NOMO-1 treated with dmso at 0.1 percent for 144 hours (cell line): ENCODE measurements around the gene RFPL2.
A peak's percentile ranks its signal among the peaks of the same experiment; 100 is the strongest.
"Not testable (repeated sequence)": the region's sequence is repeated elsewhere in the genome, so short reads cannot be mapped to it uniquely, and the experiment has no call there.

Experiments used
- DNase-seq: peaks from one replicate; lab custom pipeline; 2025; ENCODE audit not compliant: unreplicated experiment; lab: John Stamatoyannopoulos, UW

Gene RFPL2

DNA sequence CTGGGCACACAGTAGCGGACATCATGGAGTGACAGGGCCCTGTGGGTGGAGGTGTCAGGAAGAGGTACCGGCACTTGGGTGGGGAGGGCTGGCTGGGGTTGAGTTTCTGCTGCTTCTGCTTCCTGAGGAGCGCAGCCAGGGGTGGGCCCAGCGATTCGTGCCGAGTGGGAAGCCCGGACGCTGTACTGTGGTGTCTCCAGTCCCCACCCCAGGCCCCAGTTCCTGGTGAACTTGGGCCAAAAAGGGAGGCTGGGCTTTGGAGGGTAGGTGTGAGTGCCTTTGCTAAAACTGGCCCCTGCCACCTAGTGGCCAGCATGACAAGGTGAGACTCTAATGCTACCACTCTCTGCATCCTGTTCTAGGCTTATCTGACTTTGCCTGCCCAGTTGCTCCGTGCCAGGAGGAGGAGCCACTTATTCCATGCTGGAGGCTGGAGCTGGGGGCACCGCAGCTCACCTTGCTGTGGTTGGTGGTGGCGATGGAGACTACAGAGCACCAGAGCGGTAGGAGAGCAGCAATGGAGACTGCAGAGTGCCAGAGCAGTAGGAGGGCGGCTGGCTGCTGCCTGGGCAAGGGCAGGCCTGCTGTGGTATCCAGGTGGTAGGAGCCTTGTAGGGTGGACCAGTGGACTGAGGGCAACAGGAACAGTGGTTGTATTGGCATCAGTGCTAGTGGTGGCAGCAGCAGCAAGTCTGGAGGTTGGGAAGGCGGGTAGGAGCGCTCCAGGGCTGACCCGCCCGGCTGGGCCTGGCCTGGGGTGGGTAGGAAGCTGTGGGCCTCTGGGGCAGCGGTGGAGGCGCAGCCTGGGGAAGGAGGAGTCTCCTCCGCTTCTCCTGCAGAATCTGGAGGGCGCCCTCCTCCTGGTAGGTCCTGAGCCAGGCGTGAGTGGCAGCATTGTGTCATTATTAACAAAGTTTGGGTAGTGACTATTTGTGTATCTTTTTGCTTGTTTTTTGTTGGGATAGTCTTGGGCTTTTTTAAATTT, 2.2 kb upstream of the RFPL2 start:
- DNase-seq: peak; percentile 53

DNA sequence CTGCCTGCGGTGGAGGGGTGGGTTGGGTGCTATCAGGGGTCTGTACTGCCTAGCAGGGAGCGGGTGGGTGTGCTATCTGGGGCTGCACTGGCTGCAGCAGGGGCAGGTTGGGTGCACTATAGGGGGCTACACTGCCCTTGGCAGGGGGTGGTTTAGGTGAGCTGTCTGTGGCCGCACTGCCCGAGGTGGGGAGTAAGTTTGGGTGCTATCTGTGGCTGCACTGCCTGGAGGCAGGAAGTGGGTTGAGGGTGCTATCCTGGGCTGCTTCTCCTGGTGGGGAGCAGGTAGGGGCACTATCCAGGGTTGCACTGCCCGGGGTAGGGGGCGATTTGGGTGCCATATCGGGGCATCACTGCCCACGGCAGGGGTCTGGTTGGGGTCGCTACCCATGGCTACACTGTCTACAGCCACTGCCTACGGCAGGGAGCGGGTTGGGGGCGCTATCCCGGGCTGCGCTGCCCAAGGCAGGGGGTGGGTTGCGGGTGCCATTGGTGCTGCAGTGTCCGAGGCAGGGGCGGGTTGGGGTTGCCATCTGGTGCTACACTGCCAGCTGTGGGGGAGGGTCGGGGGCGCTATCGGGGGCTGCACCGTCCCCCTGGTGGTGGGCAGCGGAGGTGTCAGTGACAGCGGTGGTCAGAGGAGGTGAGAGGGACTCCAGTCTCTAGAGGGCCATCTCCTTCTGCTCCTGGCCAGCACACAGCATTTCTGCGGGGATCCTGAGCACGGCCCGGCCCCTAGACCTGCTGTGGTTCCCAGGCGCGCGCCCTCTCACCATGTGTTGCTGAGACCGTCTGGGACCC, 1.3 kb upstream of the RFPL2 start:
- DNase-seq: no peak

DNA sequence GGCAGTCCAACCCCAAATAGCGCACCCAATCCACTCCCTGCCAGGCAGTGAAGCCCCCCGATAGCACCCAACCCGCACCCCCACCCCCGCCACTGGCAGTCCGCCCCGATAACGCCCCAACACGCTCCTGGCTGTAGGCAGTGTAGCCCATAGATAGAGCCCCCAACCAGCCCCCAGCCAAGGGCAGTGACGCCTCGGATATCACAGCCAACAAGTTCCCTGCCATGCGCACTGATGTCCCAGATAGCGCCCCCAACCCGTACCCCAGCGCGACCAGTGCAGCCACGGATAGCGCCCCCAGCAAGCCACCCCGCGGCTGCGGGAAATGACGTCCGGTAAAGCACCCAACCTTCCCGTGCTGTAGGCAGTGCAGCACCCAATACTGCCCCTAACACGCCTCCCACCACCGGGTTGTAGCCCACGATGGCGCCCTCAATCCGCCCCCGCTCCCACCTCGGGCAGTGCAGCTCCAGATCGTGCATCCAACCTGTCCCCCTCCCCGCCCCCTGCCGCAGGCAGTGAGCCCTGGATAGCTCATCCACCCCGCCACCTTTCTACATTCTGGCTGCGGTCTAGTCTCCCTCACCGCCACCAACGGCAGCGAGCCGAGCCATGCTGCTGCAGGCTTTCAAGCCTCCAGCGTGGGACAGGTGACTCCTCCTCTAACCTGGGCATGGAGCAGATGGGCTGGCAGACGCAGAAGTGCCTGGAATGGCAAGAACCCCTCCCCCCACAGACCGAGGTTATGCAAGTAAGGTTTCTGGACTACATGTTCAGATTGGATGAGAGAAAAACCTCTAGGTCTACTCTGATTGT, 625 bp downstream of the RFPL2 start:
- DNase-seq: no peak

DNA sequence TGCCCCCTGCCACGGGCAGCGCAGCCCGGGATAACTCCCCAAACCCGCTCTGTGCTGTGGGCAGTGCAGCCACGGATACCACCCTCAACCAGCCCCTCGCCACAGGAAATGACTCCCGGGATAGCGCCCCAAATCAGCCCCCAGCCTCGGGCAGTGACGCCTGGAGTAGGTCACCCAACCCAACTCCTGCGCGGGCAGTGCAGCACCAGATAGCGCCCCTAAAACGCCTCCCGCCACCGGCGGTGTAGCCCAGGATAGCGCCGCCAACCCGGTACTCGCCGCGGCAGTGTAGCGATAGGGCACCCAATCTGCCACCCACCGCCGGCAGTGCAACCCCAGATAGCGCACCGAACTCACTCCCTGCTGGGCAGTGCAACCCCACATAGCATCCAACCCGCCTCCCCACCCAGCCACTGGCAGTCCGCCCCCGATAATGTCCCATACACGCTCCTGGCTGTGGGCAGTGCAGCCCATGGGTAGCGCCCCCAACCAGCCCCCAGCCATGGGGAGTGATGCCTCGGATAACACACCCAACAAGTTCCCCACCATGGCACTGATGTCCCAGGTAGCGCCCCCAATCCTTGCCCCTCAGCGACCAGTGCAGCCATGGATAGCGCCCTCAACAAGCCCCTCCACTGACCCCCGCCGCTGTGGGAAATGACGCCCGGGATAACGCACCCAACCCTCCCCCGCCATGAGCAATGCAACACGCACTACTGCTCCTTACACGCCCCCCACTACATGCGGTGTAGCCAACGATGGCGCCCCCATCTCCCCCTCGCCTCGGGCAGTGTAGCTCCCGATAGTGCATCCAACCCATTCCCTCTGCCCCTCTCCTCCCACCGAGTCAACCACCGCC, 1.5 kb downstream of the RFPL2 start:
- no peak for DNase-seq

DNA sequence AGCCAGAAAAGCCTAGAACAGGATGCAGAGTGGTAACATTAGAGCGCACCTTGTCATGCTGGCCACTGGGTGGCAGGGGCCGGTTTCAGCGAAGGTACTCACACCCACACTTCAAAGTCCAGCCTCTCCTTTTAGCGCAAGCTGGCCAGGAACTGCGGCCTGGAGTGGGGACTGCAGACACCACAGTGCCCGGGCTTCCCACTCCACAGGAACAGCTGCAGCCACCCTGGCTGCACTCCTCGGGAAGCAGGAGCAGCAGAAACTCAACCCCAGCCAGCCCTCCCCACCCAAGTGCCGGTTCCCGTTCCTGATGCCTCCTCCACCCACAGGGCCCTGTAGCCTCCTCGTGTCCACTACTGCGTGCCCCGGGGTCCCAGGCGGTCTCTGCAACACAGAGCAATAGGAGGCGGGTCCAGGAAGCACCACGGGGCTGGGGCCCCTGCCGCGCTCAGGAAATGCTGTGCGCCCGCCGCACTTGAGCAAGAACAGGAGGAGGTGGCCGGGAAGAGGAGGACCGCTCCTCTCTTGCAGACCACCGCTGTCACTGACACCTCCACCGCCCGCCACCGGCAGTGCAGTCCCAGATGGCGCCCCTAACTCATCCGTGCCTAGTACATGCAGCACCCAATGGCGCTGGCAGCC, 2.2 kb downstream of the RFPL2 start:
- peak; percentile 57 for DNase-seq

DNA sequence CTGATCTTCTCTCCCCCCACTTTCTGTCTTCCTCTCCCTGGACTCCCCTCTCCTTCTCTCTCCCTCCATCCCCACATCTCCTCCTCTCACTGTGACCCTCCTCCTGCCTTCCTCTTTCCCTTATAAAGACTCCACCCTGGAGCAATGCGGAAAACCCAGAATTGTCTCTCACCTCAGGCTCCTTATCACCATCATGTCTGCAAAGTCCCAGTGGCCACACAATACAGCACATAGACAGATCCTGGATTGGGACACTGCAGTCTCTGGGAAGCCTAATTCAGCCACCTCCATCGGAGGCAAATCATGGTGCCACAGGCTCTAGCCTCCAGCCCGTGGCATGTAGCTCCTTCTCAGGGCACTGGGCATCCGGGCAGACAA, 2.7 kb downstream of the RFPL2 start:
- no peak for DNase-seq

DNA sequence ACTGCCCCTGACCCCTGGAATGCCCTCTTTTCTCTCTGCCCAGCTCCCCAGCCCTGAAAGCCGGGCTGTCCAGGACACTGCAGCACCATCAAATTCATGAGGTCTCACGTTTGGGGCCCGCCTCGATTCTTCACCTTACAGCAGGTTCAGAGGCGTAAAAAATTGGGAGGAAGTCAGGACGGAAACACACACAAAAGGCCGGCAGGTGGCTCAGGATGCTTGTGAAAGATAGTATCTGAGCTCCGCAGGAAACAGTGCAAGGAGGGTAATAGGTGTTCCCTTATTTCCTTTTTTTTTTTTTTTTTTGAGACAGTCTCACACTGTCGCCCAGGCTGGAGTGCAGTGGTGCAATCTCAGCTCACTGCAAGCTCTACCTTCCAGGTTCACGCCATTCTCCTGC, 4.1 kb downstream of the RFPL2 start:
- no peak for DNase-seq

DNA sequence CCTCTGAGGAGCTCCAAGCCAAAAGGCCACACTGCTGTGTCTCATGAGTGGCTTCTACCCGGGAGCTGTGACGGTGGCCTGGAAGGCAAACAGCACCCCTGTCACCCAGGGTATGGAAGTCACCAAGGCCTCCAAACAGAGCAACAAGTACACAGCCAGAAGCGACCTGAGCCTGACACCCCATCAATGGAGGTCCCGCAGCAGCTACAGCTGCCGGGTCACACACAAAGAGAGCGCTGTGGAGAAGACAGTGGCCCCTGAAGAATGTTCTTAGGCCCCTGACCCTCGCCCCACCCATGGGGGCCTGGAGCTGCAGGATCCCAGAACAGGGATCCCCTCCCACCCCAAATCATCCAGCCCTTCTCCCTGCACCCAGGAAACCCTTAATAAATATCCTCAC, 4.9 kb downstream of the RFPL2 start:
- no peak for DNase-seq

DNA sequence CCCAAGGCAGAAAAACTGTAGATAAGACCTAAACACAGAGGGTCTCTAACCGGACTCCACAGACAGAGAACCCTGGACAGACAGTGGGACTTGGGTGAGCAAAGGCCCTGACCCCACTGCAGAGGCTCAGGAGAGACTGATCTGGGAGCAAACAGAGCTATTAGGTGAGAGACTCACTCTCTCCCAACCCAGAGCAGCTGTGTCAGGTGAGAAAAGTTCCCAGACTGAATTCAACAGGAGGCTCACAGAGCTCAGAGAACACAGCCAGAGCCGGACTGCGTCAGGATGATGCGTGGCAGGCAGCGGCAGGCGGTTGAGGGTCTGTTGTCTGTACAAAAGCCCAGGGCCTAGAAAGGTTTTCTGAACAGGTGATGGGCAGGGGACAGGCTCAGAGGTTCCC, 5.5 kb downstream of the RFPL2 start:
- no peak for DNase-seq

DNA sequence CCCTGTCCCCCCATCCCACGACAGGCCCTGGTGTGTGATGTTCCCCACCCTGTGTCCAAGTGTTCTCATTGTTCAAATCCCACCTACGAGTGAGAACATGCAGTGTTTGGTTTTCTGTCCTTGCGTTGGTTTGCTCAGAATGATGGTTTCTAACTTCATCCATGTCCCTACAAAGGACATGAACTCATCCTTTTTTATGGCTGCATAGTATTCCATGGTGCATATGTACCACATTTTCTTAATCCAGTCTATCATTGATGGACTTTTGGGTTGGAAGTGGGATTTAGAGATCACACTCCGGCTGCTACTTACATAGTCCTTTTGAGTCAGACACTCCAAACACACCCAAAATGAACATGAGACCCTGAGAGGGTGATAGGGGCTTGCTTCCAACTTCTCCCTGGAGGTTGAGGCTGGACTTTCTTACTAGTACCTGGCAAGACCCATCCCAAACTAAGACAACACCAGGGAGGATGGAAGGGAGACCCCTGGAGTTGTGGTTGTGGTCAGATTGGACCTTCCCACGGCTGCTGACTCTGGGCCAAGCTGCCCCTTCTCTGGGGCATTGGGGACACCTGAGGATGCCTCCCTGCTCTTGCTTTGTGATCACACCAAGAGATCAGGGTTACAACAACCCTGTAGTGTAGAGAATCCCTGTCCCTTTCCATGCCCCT, 7.2 kb downstream of the RFPL2 start:
- not testable (repeated sequence) for DNase-seq

DNA sequence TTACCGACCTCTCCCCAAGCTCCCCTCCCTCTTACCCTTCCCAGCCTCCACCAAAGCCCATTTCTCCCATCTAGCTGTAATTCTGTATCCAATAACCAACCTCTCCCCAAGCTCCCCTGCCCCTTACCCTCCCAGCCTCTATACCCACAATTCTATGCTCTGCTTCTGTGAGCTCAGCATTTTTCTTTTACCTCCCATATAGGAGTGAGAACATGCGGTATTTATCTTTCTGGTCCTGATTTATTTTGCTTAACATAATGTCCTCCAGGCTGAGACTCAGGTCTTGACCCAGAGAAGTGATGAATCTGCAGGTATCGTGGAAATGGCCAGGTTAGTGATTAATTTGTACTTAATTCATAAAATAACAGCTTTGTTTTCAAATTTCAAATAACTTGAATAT, 9.0 kb downstream of the RFPL2 start:
- not testable (repeated sequence) for DNase-seq

DNA sequence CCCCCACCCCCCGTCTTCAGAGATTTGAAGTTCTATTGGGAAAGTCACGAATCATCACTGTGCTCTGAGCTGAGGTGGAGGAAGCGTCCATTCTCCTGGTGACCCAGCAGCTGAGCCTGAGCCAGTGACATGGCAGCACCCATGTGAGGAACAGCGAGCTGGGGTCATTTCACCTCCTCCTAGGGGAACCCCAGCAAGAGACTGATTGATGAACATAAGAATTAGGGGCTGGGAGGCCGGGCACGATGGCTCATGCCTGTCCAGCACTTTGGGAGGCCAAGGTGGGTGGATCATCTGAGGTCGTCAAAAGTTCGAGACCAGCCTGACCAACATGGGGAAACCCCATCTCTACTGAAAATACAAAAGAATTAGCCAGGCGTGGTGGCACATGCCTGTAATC, 11.5 kb downstream of the RFPL2 start:
- DNase-seq: not testable (repeated sequence)

DNA sequence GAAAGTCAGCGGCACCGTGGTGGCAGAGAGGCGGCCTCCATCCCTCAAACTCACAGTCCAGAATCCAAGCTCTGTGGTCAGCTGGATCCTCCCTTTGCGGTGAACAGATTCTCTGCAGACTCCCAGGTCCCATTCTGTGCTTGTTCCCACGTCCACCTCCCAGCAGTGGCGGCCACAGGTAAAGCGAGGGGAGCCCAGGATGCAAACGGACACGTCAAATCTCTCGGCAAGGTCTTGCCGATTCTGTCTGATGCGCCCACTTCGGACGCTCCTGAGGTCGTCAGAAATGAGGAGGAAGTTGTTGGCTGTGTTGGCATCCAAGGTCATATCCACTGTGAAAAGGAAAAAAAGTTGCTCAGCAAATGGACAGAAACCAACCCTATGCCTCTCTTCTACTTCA, 13.9 kb downstream of the RFPL2 start:
- not testable (repeated sequence) for DNase-seq

DNA sequence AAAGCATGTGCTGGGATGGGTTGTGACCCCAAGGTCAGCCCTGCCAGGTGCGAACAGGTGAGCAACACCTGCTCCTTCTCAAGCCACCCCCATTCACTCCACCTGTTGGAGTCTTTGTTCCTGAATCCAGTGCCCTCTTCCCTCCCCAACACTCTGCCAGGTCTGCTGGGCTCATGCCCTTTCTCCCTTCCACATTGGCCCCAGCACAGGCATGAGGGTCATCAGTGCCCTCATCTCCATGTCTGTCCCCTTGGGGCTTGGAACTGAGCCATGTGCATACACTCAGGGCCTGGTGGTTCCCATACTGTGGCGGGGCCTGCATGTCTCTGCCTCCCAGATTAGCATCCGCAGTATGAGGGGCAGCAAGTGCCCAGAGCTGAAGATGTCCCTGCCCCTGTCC, 19.1 kb downstream of the RFPL2 start:
- no peak for DNase-seq

DNA sequence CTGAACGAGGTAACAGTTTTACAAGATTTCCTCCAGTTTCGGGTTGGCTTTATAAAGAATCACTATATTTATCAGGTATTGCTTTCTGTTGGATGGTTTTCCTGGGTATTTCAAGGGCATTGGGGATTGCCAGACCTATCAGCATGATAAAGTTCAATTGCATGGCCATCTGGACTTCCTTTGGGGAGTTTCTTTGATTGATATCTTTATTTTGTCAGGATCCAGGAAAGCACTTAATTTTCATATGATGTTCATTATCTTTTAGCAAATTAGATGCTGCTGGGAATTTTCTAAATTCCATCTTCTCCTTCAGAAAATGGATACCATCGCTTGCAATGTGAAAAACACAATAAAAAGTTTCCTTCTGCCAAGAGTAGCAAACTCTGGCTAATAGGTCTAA, 21.2 kb downstream of the RFPL2 start:
- no peak for DNase-seq

DNA sequence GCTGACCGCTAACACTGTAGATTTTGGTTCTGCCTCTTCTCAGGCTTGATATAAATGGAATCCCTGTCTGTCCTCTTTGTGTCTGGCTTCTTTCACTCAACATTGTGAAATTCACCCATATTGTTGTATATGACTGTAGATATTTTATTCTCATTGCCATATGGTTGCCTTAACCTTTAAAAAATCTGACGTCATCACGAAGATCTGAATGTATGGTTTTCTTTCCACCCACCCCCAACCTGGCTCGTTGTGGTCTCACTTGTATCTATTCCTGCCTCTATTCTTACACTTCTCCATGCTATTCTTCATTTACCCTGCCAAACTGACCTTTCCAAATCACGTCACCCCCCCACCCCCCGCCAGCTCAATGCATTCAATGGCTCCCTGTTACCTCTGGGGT, 23.8 kb downstream of the RFPL2 start:
- no peak for DNase-seq

DNA sequence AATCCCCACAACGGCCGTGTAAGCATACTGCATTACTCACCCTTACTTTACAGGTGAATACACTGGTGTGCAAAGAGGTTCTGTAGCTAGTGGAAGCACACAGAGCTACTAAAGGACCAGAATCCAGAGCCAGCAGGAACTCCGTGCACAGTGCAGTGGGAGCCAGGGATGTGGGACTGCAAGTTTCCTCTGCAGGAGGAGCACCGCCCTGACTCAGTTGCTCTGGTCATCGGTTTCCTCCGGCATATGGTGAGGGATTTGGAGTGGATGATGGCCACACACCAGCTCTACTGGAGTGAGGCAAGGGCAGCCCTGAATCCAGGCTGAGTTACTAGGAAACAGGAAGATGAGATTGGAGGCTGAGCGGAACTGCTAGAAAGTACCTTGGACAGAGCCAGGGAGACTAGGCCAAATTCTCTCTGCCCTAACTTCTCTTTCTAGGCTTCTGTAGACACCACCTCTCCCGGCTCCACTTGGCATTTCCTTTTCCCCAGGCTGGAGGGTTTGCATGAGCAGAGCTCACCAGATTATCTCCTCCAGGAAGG, 27.6 kb downstream of the RFPL2 start:
- no peak for DNase-seq

DNA sequence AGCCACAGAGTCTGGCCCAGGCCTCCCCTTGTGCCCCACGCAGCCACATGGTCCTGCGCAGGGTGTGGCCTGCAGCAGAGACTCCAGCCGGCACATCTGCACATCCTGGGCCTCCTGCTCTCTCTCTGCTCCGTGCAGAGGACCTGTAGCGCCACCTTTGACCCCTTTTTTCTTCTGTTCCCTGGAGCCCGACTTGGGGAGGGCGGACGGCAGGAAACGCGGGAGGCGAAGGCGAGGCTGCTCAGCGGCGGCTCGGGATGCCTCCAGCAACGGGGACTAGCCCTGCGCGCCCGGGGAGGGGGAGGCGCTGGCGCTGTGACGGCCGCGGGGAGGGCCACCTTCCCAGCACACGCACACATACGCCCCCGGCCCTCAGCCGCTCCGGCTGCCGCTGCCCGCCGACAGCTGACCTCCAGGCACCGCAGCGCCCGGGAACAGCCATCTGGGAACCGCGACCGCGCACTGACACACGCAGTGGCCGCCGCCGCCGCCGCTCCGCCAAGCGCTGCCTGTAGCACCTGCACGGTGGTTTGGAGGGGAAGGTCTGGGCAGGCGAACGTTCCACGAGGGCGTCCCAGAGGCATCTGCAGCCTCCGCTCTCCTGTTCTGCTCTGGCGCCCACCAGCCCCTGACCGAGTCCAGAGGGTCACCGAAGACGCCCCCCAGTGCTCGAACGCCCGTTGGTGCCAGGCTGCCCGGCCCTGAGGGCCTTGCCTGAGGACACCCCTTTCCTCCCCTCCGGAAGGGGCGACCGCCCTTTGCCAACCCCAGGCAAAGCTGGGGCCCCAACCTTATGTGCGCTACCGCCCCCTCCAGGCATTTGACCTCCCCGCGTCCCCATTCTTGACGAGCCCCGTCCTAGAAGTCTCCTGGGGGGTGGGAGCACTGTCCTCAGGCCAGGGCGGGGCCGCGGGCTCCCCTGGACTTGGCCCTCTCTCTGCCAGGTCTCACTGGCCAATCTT, 28.9 kb downstream of the RFPL2 start:
- DNase-seq: no peak
